ENCODE measurements around the gene SEC16A.

The SEC16A gene

DNA sequence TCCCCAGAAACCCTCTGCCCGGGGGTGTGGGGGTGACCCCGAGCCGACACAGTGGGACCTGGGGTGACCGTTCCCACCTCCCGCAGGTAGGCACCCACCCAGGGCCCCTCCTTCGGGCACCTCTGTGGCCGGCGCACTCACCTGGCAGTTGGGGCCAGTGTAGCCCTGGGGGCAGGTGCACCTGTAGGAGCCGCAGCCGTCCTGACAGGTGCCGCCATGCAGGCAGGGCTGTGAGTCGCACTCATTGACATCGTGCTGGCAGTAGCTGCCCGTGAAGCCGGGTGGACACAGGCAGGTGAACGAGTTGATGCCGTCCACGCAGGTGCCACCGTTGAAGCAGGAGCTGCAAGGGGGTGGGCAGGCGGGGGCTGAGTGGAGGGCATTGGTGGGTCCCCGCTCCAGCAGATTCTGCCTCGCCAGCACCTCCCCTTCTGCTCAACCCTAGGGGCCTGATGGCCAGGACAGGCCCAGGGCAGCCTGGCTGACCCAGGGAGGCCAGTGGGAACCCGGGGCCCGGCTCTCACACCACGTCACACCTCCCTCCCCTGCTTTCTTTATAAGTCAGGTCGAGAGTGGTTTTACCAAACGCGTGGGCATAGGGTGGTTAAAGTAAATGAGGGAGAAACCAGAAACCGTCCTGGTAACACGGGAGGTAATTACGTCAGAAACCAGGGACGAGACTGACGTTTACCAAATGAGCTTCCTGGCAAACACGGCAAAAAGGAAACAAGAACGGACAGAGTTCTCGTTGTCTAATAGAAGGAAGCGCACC lies 26.1 kb upstream of the SEC16A start:
- TF ChIP-seq, protein P1, sequence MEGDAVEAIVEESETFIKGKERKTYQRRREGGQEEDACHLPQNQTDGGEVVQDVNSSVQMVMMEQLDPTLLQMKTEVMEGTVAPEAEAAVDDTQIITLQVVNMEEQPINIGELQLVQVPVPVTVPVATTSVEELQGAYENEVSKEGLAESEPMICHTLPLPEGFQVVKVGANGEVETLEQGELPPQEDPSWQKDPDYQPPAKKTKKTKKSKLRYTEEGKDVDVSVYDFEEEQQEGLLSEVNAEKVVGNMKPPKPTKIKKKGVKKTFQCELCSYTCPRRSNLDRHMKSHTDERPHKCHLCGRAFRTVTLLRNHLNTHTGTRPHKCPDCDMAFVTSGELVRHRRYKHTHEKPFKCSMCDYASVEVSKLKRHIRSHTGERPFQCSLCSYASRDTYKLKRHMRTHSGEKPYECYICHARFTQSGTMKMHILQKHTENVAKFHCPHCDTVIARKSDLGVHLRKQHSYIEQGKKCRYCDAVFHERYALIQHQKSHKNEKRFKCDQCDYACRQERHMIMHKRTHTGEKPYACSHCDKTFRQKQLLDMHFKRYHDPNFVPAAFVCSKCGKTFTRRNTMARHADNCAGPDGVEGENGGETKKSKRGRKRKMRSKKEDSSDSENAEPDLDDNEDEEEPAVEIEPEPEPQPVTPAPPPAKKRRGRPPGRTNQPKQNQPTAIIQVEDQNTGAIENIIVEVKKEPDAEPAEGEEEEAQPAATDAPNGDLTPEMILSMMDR (IDR thresholded peaks at IDR 0.05; ENCODE audit: borderline replicate concordance, control extremely low read depth, extremely low read depth, insufficient read depth, missing control alignments) = no peak
- in situ Hi-C loops (cut with MboI; ENCODE audit: low sequenced_read_pairs, unreplicated experiment) = no loop called here

DNA sequence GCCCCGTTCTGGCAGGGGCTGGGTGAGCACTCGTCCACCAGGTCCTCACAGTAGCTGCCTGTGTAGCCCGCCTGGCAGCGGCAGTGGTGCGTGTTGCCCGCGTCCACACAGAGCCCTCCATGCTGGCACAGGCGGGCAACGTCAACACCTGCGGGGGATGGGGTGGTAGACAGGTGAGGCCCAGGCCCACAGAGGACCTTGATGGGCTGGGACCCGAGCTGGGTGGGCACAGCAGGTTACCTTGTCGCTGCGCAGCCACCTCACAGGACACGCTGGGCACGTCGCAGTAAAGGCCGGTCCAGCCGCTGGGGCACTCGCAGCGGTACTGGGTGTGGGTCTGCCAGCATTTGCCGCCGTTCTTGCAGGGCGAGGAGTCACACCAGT lies 25.1 kb upstream of the SEC16A start:
- in situ Hi-C loops (cut with MboI; ENCODE audit: low sequenced_read_pairs, unreplicated experiment) = no loop called here
- DNase-seq (ENCODE audit: low spot score) = no peak
- TF ChIP-seq, protein P1 (IDR thresholded peaks at IDR 0.05; ENCODE audit: borderline replicate concordance, control extremely low read depth, extremely low read depth, insufficient read depth, missing control alignments) = no peak

More for the DNA sequence above, 26.1 kb upstream of the SEC16A start:
- DNase-seq (ENCODE audit: low spot score) = no peak

DNA sequence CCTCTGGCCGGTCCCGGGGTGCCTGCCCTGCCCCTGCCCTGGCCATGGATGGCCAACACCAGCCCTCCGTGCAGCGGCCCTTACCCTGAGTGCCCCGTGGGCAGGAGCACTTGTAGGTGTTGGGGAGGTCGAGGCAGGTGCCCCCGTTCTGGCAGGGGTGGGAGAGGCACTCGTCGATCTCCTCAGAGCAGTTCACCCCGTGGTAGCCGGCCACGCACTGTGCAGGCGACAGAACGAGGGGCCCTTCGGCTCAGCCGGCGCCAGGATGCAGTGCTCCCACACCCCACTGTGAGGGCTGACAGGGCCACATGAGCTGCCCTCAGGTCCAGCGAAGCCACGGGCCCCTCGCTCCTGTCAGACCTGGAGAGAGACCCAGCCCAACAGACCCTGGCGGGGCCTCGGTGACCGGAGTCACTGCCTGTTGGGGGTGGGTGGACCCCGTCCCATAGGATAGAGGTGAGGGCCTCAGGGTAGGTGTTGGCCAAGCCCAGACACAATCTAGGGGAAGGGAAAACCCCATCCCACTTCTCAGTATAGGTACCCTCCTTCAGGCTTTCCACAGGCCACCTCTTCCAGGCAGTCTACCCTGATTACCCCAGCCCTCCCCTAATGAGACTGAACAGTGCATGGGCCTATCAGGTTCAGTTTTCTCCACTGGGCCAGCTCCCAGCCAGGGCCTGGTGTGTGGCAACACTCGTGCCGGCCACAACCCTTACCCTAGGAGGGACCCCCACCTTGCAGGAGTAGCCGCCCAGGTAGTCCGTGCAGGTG lies 24.6 kb upstream of the SEC16A start:
- TF ChIP-seq, protein P1 (IDR thresholded peaks at IDR 0.05; ENCODE audit: borderline replicate concordance, control extremely low read depth, extremely low read depth, insufficient read depth, missing control alignments) = no peak
- DNase-seq (ENCODE audit: low spot score) = no peak
- in situ Hi-C loops (cut with MboI; ENCODE audit: low sequenced_read_pairs, unreplicated experiment) = no loop called here

DNA sequence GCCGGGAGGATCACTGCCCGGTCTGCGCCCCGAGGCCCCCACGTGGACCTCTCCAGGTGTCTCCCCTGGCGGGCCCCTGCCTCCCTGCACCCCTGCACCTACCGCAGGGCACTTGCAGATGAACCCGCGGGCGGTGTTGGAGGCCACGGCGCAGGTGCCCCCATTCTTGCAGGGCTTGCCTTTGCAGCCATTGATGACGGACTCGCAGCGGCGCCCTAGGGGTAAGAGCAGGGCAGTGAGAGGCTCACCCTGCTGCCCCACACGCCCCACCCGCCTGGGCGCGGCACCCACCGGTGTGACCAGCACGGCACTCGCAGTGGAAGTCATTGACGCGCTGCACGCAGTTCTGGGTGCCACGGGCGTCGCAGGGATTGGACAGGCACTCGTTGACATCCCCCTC lies 23.6 kb upstream of the SEC16A start:
- in situ Hi-C loops (cut with MboI; ENCODE audit: low sequenced_read_pairs, unreplicated experiment) = no loop called here
- DNase-seq (ENCODE audit: low spot score) = no peak
- TF ChIP-seq, protein P1 (IDR thresholded peaks at IDR 0.05; ENCODE audit: borderline replicate concordance, control extremely low read depth, extremely low read depth, insufficient read depth, missing control alignments) = no peak

DNA sequence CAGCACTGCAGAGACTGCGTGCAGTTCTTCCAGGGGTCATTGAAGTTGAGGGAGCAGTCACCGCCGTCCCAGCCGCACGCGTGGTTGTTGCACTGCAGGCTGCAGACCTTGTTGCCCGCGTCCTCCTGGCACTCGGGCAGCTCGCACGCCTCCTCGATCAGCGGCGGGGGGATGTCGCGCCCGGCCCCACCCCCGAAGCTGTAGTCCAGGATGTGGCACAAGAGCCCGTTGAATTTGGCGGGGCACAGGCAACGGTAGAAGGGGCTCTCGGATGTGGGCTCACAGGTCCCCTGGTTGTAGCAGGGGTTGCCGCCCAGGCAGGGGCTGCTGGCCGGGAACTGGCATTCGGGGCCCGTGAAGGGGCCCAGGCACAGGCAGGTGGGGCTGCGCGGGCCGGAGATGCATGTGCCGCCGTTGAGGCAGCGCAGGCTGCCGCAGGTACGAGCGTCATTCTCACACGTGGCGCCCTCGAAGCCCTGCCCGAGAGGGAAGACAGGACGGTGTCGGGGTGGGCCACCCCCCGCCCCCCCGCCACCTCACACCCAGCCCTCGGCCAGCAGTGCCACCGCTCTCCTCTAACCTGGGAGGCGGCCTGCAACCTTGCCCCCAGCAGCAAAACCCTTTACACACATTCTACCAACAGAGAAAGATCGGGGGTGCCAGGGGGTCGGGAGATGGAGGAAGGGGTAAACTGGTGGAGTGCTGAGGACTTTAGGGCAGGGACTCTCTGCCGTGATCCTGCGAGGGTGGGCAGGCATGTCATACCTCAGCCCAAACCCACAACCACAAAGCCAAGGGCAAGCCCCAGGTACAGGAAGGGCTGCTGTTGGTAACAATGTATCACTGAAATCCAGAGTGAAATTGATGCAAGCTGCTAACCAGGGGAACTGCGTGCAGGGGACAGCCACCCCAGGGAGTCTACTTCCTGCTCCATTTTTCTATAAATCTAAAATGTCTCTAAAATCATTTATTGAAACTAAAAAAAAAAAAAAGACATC lies 22.9 kb upstream of the SEC16A start:
- in situ Hi-C loops (cut with MboI; ENCODE audit: low sequenced_read_pairs, unreplicated experiment) = no loop called here
- TF ChIP-seq, protein P1 (IDR thresholded peaks at IDR 0.05; ENCODE audit: borderline replicate concordance, control extremely low read depth, extremely low read depth, insufficient read depth, missing control alignments) = no peak
- no peak for DNase-seq (ENCODE audit: low spot score)

All from GM13976 (cell line).